Thoracic aorta (tissue), 2 donors: ENCODE measurements around the gene LUC7L3. TPM values are rescaled to one million over a fixed set of nuclear protein-coding genes. Genes with fewer than 3 reads are reported as not detected.

Experiments
- ATAC-seq: fragments of 150-250 bp; one replicate; pipeline ENCODE4 v1.8.0; 2017; ENCODE audit warnings: low read depth; ENCODE audit not compliant: insufficient number of reproducible peaks, low FRiP score
- DNase-seq: peaks from one replicate; pipeline ENCODE4 v3.0.0-alpha.2; 2020; ENCODE audit warnings: low spot score
- H3K27ac ChIP-seq, 2 donors: fragments of 200-600 bp; sonication (generic); 1 replicate in 1 of 2; 2 replicates in 1 of 2; pipeline ENCODE4 v1.5.1; 2016; ENCODE audit warnings: mild to moderate bottlenecking in 2 of 2, moderate library complexity in 2 of 2
- H3K27me3 ChIP-seq: fragments of 200-600 bp; sonication (generic); replicated peaks from 2 replicates; pipeline ENCODE4 v1.6.0; 2016; ENCODE audit warnings: mild to moderate bottlenecking; ENCODE audit not compliant: insufficient read depth
- H3K36me3 ChIP-seq: fragments of 200-600 bp; sonication (generic); one replicate; pipeline ENCODE4 v1.5.1; 2016
- H3K4me1 ChIP-seq, 2 donors: fragments of 200-600 bp; sonication (generic); 1 replicate in 1 of 2; 2 replicates in 1 of 2; pipeline versions ENCODE4 v1.5.1 to v1.6.0; 2016; ENCODE audit warnings: low read depth in 2 of 2, mild to moderate bottlenecking in 1 of 2; ENCODE audit not compliant: control insufficient read depth in 1 of 2
- H3K4me3 ChIP-seq: fragments of 200-600 bp; sonication (generic); 2 replicates; pipeline ENCODE4 v1.5.1; 2016; ENCODE audit warnings: mild to moderate bottlenecking
- H3K9me3 ChIP-seq: fragments of 200-600 bp; sonication (generic); 2 replicates; pipeline ENCODE4 v1.5.1; 2016
- CTCF ChIP-seq: fragments of 200-600 bp; sonication (generic); IDR thresholded peaks from one replicate; pipeline ENCODE4 v1.5.1; 2019; ENCODE audit warnings: antibody characterized with exemption
- total RNA-seq, 2 donors: library from RNA; depleted of rRNA; stranded (reverse); fragments of >200 nt; gene quantifications; one replicate each; pipeline versions ENCODE4 v1.1.0 to v1.2.3, GENCODE V29; 2016

Gene LUC7L3
- total RNA-seq, 2 donors from 2014 or later, result 60.8 to 136 TPM

DNA sequence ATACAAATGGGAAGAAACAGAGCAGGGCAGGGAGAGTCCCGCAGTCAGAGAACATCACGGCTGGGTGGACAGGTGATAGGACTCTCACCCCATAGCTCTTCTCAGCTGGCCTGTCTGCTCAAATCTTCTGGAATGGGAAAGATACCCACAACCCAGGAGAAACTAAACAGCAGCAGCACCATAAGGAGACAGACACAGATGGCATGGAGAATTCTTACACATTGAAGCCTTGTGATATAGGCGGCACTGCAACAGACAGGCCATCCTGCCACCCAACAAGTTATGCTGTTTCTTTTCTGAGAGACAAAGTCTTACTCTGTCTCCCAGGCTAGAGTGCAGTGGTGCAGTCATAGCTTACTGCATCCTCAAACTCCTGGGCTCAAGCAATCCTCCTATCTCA lies 56.5 kb downstream of the LUC7L3 start:
- Histone ChIP-seq H3K36me3 (no peaks in the 10 kb centered on the region), H3K27ac (no peak overlapping the region), H3K9me3 (no peaks in the 10 kb centered on the region), H3K4me3 (no peak overlapping the region), H3K4me1 (no peaks in the 10 kb centered on the region), H3K27me3 (no peaks in the 10 kb centered on the region)
- TF ChIP-seq CTCF, result no peak
- DNase-seq, result no peak
- ATAC-seq, result no peak

DNA sequence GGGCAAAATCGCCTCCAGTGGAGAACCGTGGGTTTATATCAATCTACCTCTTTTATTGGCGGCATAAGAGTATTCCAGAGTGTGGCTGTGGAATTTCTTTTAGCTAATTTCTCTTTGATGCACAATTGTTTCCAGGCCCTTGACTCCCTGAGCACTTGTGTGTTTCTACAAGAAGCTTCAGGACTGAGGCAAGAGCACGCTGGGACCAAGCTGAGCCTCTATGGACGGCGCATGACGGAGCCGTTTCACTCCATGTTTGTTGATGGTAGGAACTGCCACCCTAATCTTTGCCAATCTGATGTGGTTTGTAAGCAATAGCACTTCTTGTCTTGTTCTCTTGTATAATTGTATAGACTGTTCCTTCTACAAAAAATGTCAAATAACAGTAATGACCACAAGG lies 59.1 kb downstream of the LUC7L3 start:
- ATAC-seq (no peak), DNase-seq (no peak)

GRCh38 chr17:50778988-50779387 lies 59.6 kb downstream of the LUC7L3 start:
- DNase-seq (no peak), ATAC-seq (no peak)
- Histone ChIP-seq H3K4me3 (no peak overlapping the region), H3K27ac (no peak overlapping the region), H3K4me1 (no peaks in the 10 kb centered on the region), H3K9me3 (no peaks in the 10 kb centered on the region), H3K36me3 (no peaks in the 10 kb centered on the region), H3K27me3 (no peaks in the 10 kb centered on the region)
- no peak for TF ChIP-seq CTCF

More for the DNA sequence above, 59.1 kb downstream of the LUC7L3 start:
- H3K27ac ChIP-seq, result no peak overlapping the region
- H3K9me3 ChIP-seq, result no peaks in the 10 kb centered on the region
- H3K36me3 ChIP-seq, result no peaks in the 10 kb centered on the region
- H3K4me3 ChIP-seq, result no peak overlapping the region
- TF ChIP-seq CTCF, result no peak
- H3K27me3 ChIP-seq, result no peaks in the 10 kb centered on the region
- no peaks in the 10 kb centered on the region for H3K4me1 ChIP-seq

DNA sequence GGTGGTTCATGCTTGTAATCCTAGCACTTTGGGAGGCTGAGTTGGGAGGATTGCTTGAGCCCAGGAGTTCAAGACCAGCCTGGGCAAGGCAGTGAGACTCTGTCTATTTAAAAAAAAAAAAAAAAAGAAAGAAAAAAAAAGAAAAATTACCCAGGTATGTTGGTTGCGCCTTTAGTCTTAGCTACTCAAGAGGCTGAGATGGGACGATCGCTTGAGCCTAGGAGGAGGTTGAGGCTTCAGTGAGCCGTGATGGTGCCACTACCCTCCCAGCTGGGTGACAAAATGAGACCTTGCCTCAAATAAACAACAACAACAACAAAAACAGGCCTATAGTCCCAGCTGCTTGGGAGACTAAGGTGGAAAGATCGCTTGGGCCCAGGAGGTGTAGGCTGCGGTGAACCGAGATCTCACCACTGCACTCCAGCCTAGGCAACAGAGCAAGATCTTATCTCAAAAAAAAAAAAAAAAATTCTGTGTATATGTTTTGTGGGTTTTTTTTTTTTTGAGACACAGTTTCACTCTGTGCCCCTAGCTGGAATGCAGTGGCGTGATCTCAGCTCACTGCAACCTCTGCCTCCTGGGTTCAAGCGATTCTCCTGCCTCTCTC lies 60.4 kb downstream of the LUC7L3 start:
- no peaks in the 10 kb centered on the region for H3K9me3 ChIP-seq
- no peak overlapping the region for H3K4me3 ChIP-seq
- no peak overlapping the region for H3K27ac ChIP-seq
- H3K27me3 ChIP-seq, result no peaks in the 10 kb centered on the region
- H3K4me1 ChIP-seq, result no peaks in the 10 kb centered on the region
- DNase-seq (no peak), ATAC-seq (no peak)
- no peaks in the 10 kb centered on the region for H3K36me3 ChIP-seq
- no peak for TF ChIP-seq CTCF

DNA sequence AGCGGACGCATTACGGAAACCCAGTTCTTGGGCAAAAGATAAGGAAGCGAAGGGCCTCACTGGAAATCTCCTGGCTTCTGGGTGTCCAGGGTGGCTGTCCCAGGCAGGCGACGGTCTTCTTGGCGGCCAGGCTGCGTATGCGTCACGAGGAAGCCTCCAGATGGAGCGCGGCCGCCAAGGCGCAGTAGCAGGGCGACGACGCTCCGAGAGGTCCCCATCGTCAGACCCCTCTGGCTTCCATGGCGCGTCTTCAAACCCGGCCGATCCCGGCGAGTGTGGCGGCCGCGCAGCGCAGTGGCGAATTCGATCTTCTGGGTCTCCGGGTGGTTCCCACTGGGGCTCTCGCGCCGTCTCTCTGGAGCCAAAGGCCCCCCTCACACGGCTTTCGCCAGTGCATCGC lies 61.8 kb downstream of the LUC7L3 start:
- H3K4me3 ChIP-seq, result peak overlapping the region; percentile 59
- H3K27ac ChIP-seq, result no peak overlapping the region
- no peak for DNase-seq

More for the DNA sequence above, 61.8 kb downstream of the LUC7L3 start:
- no peaks in the 10 kb centered on the region for H3K9me3 ChIP-seq
- no peaks in the 10 kb centered on the region for H3K36me3 ChIP-seq
- no peak for TF ChIP-seq CTCF
- no peak for ATAC-seq
- H3K4me1 ChIP-seq, result peaks cover 0 to 7% of the 10 kb centered on the region in 2 donors
- H3K27me3 ChIP-seq, result no peaks in the 10 kb centered on the region
